ENCODE data around the gene RAPGEF2. TPM values are rescaled to one million over a fixed set of nuclear protein-coding genes. Genes with fewer than 3 reads are reported as not detected.

RAPGEF2 gene
- total RNA-seq, 1 experiment from 2014 or later, result 21.2 TPM

GRCh38 chr4:159173886-159174285 lies 71.0 kb downstream of the RAPGEF2 start:
- H3F3A ChIP-seq (ENCODE audit: low read length, unreplicated experiment), result no peaks in the 10 kb centered on the region
- ChIA-PET CTCF (no interaction called here), POLR2A (ENCODE audit: unreplicated experiment) (no interaction called here)
- no peak for DNase-seq
- intact Hi-C loops (cut with micrococcal nuclease), result loop anchor here (2.0 kb wide), 1 partner anchor 177 kb away; no protein-coding TSS in a partner anchor
- no peaks in the 10 kb centered on the region for H4K20me1 ChIP-seq (ENCODE audit: low read length)
- no peak for TF ChIP-seq EZH2 (IDR thresholded peaks at IDR 0.05; ENCODE audit: low read length, unreplicated experiment)
- TF ChIP-seq, protein P1, sequence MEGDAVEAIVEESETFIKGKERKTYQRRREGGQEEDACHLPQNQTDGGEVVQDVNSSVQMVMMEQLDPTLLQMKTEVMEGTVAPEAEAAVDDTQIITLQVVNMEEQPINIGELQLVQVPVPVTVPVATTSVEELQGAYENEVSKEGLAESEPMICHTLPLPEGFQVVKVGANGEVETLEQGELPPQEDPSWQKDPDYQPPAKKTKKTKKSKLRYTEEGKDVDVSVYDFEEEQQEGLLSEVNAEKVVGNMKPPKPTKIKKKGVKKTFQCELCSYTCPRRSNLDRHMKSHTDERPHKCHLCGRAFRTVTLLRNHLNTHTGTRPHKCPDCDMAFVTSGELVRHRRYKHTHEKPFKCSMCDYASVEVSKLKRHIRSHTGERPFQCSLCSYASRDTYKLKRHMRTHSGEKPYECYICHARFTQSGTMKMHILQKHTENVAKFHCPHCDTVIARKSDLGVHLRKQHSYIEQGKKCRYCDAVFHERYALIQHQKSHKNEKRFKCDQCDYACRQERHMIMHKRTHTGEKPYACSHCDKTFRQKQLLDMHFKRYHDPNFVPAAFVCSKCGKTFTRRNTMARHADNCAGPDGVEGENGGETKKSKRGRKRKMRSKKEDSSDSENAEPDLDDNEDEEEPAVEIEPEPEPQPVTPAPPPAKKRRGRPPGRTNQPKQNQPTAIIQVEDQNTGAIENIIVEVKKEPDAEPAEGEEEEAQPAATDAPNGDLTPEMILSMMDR (conservative IDR thresholded peaks at IDR 0.05; ENCODE audit: low read depth, low read length), result no peak
- no peak for TF ChIP-seq EZH2phosphoT487 (IDR thresholded peaks at IDR 0.05; ENCODE audit: borderline replicate concordance, low read length)
- H3K4me1 ChIP-seq (ENCODE audit: insufficient read depth, low read length), result peaks cover 30% of the 10 kb centered on the region
- no peaks in the 10 kb centered on the region for H3K9me3 ChIP-seq (ENCODE audit: low read length)
- H3K36me3 ChIP-seq (ENCODE audit: low read depth, low read length), result no peaks in the 10 kb centered on the region
- no peaks in the 10 kb centered on the region for H3K9me2 ChIP-seq (replicated peaks; ENCODE audit: low read length)
- no TSS peak for BruUV-seq (replicated peaks)
- no peaks in the 10 kb centered on the region for H3K27me3 ChIP-seq (ENCODE audit: low read length)
- H2AFZ ChIP-seq (ENCODE audit: low read length), result no peak overlapping the region
- H3K27ac ChIP-seq (ENCODE audit: low read length), result no peak overlapping the region
- H3K4me3 ChIP-seq (ENCODE audit: low read length), result no peak overlapping the region
- ATAC-seq, result no peak
- peaks cover 62% of the 10 kb centered on the region for H3K79me2 ChIP-seq (ENCODE audit: low read length)
- H3K9ac ChIP-seq (ENCODE audit: low read length), result no peak overlapping the region
- no peak overlapping the region for H3K4me2 ChIP-seq (ENCODE audit: low read length)

DNA sequence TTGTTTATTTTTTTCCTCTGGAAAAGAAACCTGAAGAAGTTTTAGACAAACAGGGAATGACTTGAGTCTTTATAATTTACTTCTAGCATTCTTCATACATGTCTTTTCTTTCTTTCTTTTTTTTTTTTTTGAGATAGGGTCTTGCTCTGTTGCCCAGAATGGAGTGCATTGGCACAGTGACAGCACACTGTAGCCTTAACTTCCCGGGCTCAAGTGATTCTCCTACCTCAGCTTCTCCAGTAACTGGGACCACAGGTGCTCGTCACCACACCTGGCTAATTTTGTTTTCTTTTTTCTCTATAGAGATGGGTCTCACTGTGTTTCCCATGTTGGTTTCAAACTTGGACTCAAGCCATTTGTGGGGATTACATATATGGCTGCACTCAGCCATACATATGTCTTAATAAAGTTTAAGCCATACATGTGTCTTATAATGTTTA lies 71.8 kb downstream of the RAPGEF2 start:
- TF ChIP-seq, protein P1 (conservative IDR thresholded peaks at IDR 0.05; ENCODE audit: low read depth, low read length), result no peak
- TF ChIP-seq EZH2 (IDR thresholded peaks at IDR 0.05; ENCODE audit: low read length, unreplicated experiment) (no peak), EZH2phosphoT487 (IDR thresholded peaks at IDR 0.05; ENCODE audit: borderline replicate concordance, low read length) (no peak)
- CTCF ChIA-PET, result no interaction called here
- Histone ChIP-seq H3K9ac (ENCODE audit: low read length) (no peak overlapping the region), H3K9me2 (replicated peaks; ENCODE audit: low read length) (no peaks in the 10 kb centered on the region), H2AFZ (ENCODE audit: low read length) (no peak overlapping the region), H3K4me3 (ENCODE audit: low read length) (peak overlapping the region; percentile 66; the same call in 1 of the 2 replicates), H4K20me1 (ENCODE audit: low read length) (no peaks in the 10 kb centered on the region), H3K36me3 (ENCODE audit: low read depth, low read length) (no peaks in the 10 kb centered on the region), H3K4me1 (ENCODE audit: insufficient read depth, low read length) (peaks cover 30% of the 10 kb centered on the region), H3K27ac (ENCODE audit: low read length) (peak overlapping the region; percentile 65), H3K27me3 (ENCODE audit: low read length) (no peaks in the 10 kb centered on the region), H3K79me2 (ENCODE audit: low read length) (peaks cover 69% of the 10 kb centered on the region), H3F3A (ENCODE audit: low read length, unreplicated experiment) (no peaks in the 10 kb centered on the region), H3K9me3 (ENCODE audit: low read length) (no peaks in the 10 kb centered on the region), H3K4me2 (ENCODE audit: low read length) (peak overlapping the region; percentile 93)
- ATAC-seq, result no peak
- BruUV-seq (replicated peaks), result no TSS peak
- DNase-seq, result no peak
- POLR2A ChIA-PET (ENCODE audit: unreplicated experiment), result no interaction called here
- intact Hi-C loops (cut with micrococcal nuclease), result loop anchor here (1.0 to 5.0 kb wide), 7 partner anchors 29 to 444 kb away; no protein-coding TSS in a partner anchor

DNA sequence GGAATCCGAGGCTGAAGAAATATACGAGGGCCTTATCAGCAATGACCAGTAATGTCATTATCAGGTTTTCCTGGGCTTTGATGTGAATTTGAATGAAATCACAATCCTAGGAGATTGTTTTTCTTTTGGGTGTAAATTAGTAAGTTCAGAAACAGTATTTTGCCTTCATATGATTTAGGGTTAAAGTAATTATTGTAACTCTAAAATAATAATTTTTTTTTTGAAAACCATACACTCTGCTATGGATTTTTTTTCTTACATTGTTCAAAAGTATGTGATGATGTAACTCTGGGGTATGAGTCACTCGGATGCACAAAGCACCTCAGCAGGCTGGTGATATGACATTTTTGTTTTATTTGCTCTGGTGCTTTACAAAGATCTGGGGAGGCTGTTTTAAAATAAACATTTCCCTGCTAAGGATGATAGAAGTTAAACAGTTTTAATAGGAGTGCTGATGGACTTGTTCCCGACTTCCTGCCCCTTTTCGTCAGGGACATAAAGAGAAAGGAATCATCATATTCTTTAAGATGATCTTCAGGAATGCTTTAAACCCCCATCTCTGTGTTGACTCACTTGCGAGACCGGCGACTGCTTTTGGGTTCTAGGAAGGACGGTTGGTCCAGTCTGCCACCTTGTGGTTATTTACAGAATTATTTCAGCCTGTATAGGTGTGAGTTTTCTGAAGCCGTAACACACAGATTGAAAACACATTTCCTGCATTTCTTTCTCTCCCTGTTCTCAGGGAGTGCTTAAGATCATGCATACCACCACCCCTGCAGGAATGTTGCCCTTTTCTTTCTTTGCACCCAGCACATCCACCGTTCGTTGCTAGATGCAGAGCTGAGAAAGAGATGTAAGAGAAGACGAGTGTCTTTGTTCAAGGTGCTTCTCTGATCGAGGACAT lies 72.5 kb downstream of the RAPGEF2 start:
- H3K9me3 ChIP-seq (ENCODE audit: low read length), result no peaks in the 10 kb centered on the region
- no peaks in the 10 kb centered on the region for H4K20me1 ChIP-seq (ENCODE audit: low read length)
- no peaks in the 10 kb centered on the region for H3K36me3 ChIP-seq (ENCODE audit: low read depth, low read length)
- peaks cover 76% of the 10 kb centered on the region for H3K79me2 ChIP-seq (ENCODE audit: low read length)
- BruUV-seq (replicated peaks), result no TSS peak
- no peaks in the 10 kb centered on the region for H3K9me2 ChIP-seq (replicated peaks; ENCODE audit: low read length)
- intact Hi-C loops (cut with micrococcal nuclease), result loop anchor here (1.0 to 5.0 kb wide), 7 partner anchors 28 to 445 kb away; no protein-coding TSS in a partner anchor
- TF ChIP-seq EZH2 (IDR thresholded peaks at IDR 0.05; ENCODE audit: low read length, unreplicated experiment) (no peak), EZH2phosphoT487 (IDR thresholded peaks at IDR 0.05; ENCODE audit: borderline replicate concordance, low read length) (no peak)
- TF ChIP-seq, protein P1 (conservative IDR thresholded peaks at IDR 0.05; ENCODE audit: low read depth, low read length), result peak; percentile 86
- DNase-seq, result peak; percentile 89
- POLR2A ChIA-PET (ENCODE audit: unreplicated experiment), result no interaction called here
- ATAC-seq, result peak; percentile 88
- peak overlapping the region; percentile 65 for H3K27ac ChIP-seq (ENCODE audit: low read length)
- H3K4me2 ChIP-seq (ENCODE audit: low read length), result peak overlapping the region; percentile 93
- H3K9ac ChIP-seq (ENCODE audit: low read length), result peak overlapping the region; percentile 54
- H2AFZ ChIP-seq (ENCODE audit: low read length), result peak overlapping the region; percentile 72
- CTCF ChIA-PET, result no interaction called here
- H3K4me3 ChIP-seq (ENCODE audit: low read length), result peak overlapping the region; percentile 66
- peaks cover 30% of the 10 kb centered on the region for H3K4me1 ChIP-seq (ENCODE audit: insufficient read depth, low read length)
- no peaks in the 10 kb centered on the region for H3F3A ChIP-seq (ENCODE audit: low read length, unreplicated experiment)
- H3K27me3 ChIP-seq (ENCODE audit: low read length), result no peaks in the 10 kb centered on the region
